ENCODE data around the gene VAMP1.
"Not testable (repeated sequence)": the region's sequence is repeated elsewhere in the genome, so short reads cannot be mapped to it uniquely, and the experiment has no call there.

The VAMP1 gene

DNA sequence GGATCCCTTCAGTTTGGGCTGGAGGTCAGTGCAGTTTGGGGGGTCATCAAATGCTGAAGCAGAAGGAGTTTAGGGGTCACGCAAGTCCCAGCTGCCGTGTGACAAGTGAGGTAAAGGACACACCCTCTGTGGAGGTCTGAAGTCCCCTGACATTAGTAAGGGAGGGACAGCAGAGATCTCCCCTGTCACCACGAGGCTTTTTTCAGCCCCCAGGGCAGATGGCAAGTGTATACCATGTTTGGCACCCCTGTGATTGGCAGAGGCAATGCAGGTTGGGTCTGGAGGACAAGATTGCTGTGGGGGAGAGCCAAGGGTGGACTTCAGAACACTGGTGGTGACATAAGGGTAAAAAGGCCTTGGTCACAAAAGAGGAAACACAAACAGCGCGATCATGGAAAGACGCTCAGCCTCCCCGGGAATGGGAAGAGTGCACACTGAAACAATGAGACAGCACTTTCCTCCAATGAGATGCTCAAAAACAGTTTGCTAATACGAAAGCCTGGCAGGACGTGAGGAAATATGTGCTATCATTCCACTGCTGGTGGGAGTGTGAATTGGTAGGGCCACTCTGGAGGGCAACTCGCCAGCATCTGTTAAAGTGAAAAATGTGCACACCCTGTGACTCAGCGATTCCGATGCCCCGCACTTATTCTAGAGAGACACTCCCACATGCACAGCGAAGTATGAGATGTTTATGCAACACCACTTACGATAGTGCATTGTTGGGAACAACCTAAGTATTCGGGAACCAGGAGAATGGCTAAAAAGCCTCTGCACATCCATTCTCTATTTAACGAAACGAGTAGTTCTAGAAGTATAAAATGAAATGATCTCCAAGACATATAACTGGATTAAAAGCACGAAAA, 40.1 kb downstream of the VAMP1 start:
- Histone ChIP-seq H3K79me2 (ENCODE audit: low read length) (no peaks in the 10 kb centered on the region), H3K9ac (ENCODE audit: low read length) (no peak overlapping the region), H3K36me3 (replicated peaks; ENCODE audit: low read depth, low read length) (no peaks in the 10 kb centered on the region), H4K20me1 (ENCODE audit: insufficient read depth, low read length) (no peaks in the 10 kb centered on the region), H2AFZ (ENCODE audit: low read depth, low read length) (peak overlapping the region; percentile 83; the same call in 1 of the 2 replicates), H3K4me2 (ENCODE audit: low read length) (no peak overlapping the region), H3K27ac (ENCODE audit: low read length) (no peak overlapping the region), H3K4me3 (ENCODE audit: low read length) (no peak overlapping the region), H3K4me1 (ENCODE audit: low read length) (peaks cover 21% of the 10 kb centered on the region), H3K9me3 (ENCODE audit: insufficient read depth, low read length) (no peaks in the 10 kb centered on the region), H3K27me3 (ENCODE audit: low read depth, low read length) (no peaks in the 10 kb centered on the region)
- TF ChIP-seq, protein P1, sequence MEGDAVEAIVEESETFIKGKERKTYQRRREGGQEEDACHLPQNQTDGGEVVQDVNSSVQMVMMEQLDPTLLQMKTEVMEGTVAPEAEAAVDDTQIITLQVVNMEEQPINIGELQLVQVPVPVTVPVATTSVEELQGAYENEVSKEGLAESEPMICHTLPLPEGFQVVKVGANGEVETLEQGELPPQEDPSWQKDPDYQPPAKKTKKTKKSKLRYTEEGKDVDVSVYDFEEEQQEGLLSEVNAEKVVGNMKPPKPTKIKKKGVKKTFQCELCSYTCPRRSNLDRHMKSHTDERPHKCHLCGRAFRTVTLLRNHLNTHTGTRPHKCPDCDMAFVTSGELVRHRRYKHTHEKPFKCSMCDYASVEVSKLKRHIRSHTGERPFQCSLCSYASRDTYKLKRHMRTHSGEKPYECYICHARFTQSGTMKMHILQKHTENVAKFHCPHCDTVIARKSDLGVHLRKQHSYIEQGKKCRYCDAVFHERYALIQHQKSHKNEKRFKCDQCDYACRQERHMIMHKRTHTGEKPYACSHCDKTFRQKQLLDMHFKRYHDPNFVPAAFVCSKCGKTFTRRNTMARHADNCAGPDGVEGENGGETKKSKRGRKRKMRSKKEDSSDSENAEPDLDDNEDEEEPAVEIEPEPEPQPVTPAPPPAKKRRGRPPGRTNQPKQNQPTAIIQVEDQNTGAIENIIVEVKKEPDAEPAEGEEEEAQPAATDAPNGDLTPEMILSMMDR (IDR thresholded peaks at IDR 0.05; ENCODE audit: low read depth, low read length): no peak
- TF ChIP-seq EZH2phosphoT487 (IDR thresholded peaks at IDR 0.05; ENCODE audit: low read depth): no peak

DNA sequence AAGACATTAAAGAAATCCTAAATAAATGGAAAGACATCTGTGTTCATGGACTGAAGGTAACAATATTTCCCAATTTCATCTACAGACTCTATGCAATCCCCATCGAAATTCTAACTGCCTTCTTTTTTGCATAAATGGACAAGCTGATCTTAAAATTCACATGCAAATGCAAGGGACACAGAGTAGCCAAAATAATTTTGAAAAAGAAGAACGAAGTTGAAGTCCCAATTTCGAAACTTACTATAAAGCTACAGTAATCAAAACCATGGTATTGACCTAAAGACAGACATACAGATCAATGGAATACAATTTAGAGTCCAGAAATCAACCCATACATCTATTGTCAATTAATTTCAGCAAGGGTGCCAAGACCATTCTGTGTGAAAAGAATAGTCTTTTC, 42.2 kb downstream of the VAMP1 start:
- H3K4me3 ChIP-seq (ENCODE audit: low read length): no peak overlapping the region
- TF ChIP-seq, protein P1 (IDR thresholded peaks at IDR 0.05; ENCODE audit: low read depth, low read length): no peak
- TF ChIP-seq EZH2phosphoT487 (IDR thresholded peaks at IDR 0.05; ENCODE audit: low read depth): no peak
- H3K27me3 ChIP-seq (ENCODE audit: low read depth, low read length): no peaks in the 10 kb centered on the region
- no peaks in the 10 kb centered on the region for H3K79me2 ChIP-seq (ENCODE audit: low read length)
- H3K9ac ChIP-seq (ENCODE audit: low read length): no peak overlapping the region
- H3K4me2 ChIP-seq (ENCODE audit: low read length): no peak overlapping the region
- no peak overlapping the region for H3K27ac ChIP-seq (ENCODE audit: low read length)
- no peak overlapping the region for H2AFZ ChIP-seq (ENCODE audit: low read depth, low read length)
- no peaks in the 10 kb centered on the region for H3K9me3 ChIP-seq (ENCODE audit: insufficient read depth, low read length)
- peaks cover 26% of the 10 kb centered on the region for H3K4me1 ChIP-seq (ENCODE audit: low read length)
- no peaks in the 10 kb centered on the region for H4K20me1 ChIP-seq (ENCODE audit: insufficient read depth, low read length)
- H3K36me3 ChIP-seq (replicated peaks; ENCODE audit: low read depth, low read length): no peaks in the 10 kb centered on the region

- H3K79me2 ChIP-seq (ENCODE audit: low read length); H2AFZ ChIP-seq (ENCODE audit: low read depth, low read length); H3K4me3 ChIP-seq (ENCODE audit: low read length); H3K9ac ChIP-seq (ENCODE audit: low read length); H3K36me3 ChIP-seq (replicated peaks; ENCODE audit: low read depth, low read length); H4K20me1 ChIP-seq (ENCODE audit: insufficient read depth, low read length); H3K27me3 ChIP-seq (ENCODE audit: low read depth, low read length); H3K9me3 ChIP-seq (ENCODE audit: insufficient read depth, low read length); H3K27ac ChIP-seq (ENCODE audit: low read length): not testable (repeated sequence)
- Histone ChIP-seq H3K4me1 (ENCODE audit: low read length) (peaks cover 24% of the 10 kb centered on the region), H3K4me2 (ENCODE audit: low read length) (peak overlapping the region; percentile 58; the same call in 1 of the 2 replicates)
Observed at GRCh38 chr12:6427796-6428195, 42.7 kb downstream of the VAMP1 start.

DNA sequence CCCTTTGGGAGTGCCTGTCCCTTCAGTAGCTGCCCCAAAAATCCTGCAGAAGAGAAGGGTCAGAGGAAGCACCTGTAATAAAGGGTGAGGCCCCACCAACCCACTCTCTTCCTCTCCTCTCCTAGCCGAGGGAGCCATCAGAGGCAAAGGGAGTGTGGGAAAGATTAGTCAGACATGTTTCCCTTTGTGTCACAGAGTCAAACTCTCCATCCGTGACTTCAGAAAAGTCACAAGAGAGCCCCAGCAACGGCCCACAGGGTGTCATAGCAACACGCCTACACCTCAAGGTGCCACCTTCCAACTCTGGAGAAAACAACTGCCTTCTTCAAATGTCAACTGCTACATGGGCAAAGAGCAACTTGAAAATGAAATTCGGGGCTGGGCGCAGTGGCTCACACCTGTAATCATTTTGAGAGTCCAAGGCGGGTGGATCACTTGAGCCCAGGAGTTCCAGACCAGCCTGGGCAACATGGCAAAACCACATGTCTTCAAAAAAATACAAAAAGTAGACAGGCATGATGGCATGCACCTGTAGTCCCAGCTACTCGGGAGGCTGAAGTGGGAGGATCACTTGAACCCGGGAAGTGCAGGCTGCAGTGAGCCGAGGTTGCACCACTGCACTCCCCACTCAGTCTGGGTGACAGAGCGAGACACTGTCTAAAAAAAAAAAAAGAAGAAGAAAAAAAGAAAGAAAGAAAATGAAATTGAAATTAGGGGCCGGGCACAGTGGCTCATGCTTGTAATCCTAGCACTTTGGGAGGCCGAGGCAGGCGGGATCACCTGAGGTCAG, 43.4 kb downstream of the VAMP1 start:
- Histone ChIP-seq H3K9ac (ENCODE audit: low read length) (no peak overlapping the region), H3K4me3 (ENCODE audit: low read length) (peak overlapping the region; percentile 36; the same call in 1 of the 2 replicates), H3K4me1 (ENCODE audit: low read length) (peaks cover 20% of the 10 kb centered on the region), H4K20me1 (ENCODE audit: insufficient read depth, low read length) (no peaks in the 10 kb centered on the region), H2AFZ (ENCODE audit: low read depth, low read length) (peak overlapping the region; percentile 8; the same call in 1 of the 2 replicates), H3K9me3 (ENCODE audit: insufficient read depth, low read length) (no peaks in the 10 kb centered on the region), H3K79me2 (ENCODE audit: low read length) (no peaks in the 10 kb centered on the region), H3K4me2 (ENCODE audit: low read length) (peak overlapping the region; percentile 58), H3K27me3 (ENCODE audit: low read depth, low read length) (no peaks in the 10 kb centered on the region), H3K36me3 (replicated peaks; ENCODE audit: low read depth, low read length) (no peaks in the 10 kb centered on the region), H3K27ac (ENCODE audit: low read length) (no peak overlapping the region)
- no peak for TF ChIP-seq EZH2phosphoT487 (IDR thresholded peaks at IDR 0.05; ENCODE audit: low read depth)
- TF ChIP-seq, protein P1 (IDR thresholded peaks at IDR 0.05; ENCODE audit: low read depth, low read length): no peak

Data from OCI-LY3 (cell line).